GM10248 (cell line): ENCODE data around the gene CAMKK1.

ENCODE experiments used
- CTCF ChIA-PET: fragments of 300-600 bp; sonication (Branson Sonifier 250); formaldehyde crosslinking; extraction: SDS; loops from one replicate; lab custom pipeline; 2021; ENCODE audit warnings: antibody characterized with exemption; lab: Yijun Ruan, JAX
- POLR2A ChIA-PET: fragments of 350-650 bp; sonication (Branson Sonifier 250); formaldehyde crosslinking; extraction: SDS; loops from one replicate; lab custom pipeline; 2020; ENCODE audit warnings: antibody characterized with exemption; lab: Yijun Ruan, JAX
- DNase-seq: peaks from one replicate; pipeline ENCODE4 v3.0.0; 2012; ENCODE audit errors: extremely low spot score
- TF ChIP-seq, protein P1 (sequence below): IDR thresholded peaks from 2 replicates; pipeline ENCODE4 v1.5.1; 2012; ENCODE audit warnings: mild to moderate bottlenecking, low read depth; ENCODE audit errors: extremely low read depth, missing control alignments, control extremely low read depth

The CAMKK1 gene

DNA sequence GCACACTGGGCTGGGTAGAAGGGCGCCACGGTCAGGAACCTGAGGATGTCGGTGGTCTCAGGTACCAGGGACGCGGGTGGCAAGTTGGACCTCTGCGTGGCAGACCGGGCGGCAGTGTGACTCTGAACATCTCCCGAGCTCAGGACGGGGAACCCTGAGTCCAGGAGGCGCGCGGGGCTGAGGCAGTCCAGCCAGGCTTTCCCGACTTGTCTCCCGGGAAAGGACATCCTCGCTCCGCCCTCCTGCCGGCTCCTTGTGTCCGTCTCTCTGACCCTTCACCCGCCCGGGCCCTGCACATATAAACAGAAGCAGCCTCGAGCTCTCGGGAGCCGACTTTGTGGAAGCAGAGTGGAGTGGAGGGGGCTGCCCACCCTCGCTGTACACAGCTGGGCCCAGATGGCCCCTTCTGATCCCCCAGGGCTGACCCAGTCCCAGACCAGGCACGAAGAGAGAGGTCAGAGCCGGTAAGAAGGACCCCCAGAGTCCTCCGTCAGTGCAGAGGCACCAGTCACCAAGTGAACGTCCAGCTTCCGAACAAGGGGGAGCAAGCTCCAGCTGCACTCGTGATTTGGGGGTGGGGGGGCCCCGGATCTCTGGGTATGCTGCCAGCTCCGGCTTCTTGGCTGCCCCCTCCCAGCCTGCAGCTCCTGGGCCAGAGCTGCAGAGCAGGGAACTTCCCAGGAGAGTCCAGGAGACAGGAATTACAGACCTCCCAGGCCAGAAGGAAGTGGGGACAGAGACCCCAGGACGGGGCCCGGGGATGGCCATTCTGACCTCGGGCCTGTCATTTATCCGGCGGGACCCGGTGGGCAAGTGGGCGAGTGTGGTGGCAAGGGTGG, 31.9 kb upstream of the CAMKK1 start:
- DNase-seq: no peak
- TF ChIP-seq, protein P1, sequence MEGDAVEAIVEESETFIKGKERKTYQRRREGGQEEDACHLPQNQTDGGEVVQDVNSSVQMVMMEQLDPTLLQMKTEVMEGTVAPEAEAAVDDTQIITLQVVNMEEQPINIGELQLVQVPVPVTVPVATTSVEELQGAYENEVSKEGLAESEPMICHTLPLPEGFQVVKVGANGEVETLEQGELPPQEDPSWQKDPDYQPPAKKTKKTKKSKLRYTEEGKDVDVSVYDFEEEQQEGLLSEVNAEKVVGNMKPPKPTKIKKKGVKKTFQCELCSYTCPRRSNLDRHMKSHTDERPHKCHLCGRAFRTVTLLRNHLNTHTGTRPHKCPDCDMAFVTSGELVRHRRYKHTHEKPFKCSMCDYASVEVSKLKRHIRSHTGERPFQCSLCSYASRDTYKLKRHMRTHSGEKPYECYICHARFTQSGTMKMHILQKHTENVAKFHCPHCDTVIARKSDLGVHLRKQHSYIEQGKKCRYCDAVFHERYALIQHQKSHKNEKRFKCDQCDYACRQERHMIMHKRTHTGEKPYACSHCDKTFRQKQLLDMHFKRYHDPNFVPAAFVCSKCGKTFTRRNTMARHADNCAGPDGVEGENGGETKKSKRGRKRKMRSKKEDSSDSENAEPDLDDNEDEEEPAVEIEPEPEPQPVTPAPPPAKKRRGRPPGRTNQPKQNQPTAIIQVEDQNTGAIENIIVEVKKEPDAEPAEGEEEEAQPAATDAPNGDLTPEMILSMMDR: no peak
- CTCF ChIA-PET: interaction anchor here (1.0 to 6.8 kb wide), 2 partner anchors 10 to 11 kb away, joined by 3 to 50 read pairs; partner anchors contain the start of gene P2RX1
- POLR2A ChIA-PET: no interaction called here

DNA sequence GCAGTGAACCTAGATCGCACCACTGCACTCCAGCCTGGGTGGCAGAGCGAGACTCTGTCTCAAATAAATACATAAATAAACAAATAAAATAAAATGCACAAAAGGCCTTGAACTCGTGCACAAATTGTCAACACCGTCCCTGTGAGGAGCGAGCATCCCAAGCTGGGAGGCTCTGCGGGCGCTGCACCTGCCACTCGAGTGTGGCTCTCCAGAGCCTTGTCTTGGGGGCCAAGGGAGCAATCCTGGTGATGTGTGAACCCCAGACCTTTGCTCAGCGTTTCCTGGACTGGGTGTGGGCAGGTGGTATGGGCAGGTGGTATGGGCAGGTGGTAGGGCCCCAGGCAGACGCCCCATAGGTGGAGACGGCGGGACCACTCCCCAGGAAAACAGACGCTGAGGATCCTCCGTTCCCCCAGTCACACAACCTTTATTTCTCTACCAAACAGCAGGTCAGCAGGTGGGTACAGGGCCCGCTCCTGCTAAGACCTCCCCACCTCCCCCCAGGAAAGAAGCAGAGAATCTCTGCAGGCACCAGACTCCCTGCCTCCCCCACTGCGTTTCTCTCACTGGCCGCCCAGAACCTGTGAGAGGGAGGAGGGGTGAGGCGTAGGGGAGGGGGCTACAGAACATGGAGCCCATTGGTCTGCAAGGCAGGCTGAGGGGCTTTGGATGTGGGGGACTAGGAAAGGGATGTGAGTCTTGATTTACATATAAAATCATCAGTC, 30.8 kb upstream of the CAMKK1 start:
- ChIA-PET CTCF (interaction anchor here (1.0 to 6.8 kb wide), 3 partner anchors 10 to 80 kb away, joined by 3 to 50 read pairs (median 3); partner anchors contain the start of gene P2RX1), POLR2A (no interaction called here)
- TF ChIP-seq, protein P1: no peak
- no peak for DNase-seq

DNA sequence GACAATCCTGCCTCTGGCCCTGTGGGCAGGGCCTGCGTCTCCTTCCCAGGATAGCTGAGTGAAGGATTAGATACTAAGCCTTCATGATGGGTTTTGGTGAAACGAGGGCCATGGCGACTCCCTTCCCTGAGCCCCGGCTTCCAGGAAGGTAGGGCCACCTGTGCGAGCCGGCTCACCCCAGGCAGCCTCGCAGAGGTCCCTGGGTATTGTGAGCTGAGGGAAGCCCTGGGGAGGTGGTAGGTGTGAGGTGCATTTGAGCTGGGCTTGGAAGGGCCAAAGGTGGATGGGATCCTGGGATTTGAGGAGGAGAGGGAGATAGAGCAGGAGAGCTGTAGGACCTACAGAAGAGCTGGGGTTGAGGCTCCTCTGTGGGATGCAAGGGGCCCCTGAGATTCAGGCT, 29.9 kb upstream of the CAMKK1 start:
- POLR2A ChIA-PET: no interaction called here
- DNase-seq: no peak
- TF ChIP-seq, protein P1: no peak
- CTCF ChIA-PET: interaction anchor here (1.0 to 6.8 kb wide), 3 partner anchors 9 to 81 kb away, joined by 3 to 50 read pairs (median 3); partner anchors contain the start of gene P2RX1

DNA sequence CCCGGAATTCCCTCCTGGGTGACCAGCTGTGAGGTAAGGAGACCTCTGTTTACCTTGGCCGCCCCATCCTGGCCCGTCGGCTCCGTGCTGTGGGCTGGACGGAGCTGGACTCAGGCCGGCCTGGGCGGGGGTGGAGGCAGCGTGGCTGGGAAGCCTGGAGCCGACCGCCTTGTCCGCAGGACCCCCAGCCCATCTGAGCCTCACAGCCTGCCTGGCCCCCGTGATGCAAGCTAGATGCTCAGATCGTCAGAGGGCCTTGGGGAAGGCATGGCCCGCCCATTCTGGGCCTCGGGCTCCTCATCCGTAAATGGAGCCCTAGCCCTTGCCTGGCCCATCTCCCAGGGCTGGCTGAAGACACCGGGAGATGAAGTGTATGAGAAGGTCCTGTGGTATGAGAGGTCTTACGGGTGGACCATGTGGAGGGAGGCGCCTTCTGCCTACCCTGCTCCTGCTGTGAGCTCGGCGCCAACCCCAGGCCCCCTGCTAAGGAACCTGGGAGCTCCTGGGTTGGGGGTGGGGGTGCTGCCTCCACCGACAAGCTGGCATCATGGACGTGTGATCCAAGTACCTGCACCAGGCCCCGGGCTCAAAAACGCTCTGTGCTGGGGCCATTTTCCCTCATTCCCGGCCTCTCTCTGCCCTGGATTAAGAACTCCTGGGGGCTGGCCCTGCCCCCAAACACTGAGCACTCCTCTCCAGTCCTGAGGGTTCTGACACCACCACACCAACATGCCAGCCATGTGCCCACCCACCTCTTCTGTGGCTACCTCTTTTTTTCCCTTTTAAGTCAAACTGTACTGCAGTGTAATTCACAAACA, 28.9 kb upstream of the CAMKK1 start:
- ChIA-PET POLR2A (no interaction called here), CTCF (interaction anchor here (1.1 to 6.8 kb wide), 3 partner anchors 8 to 76 kb away, joined by 3 to 50 read pairs (median 7); partner anchors contain the start of genes NCBP3 and P2RX1)
- TF ChIP-seq, protein P1: no peak
- no peak for DNase-seq

DNA sequence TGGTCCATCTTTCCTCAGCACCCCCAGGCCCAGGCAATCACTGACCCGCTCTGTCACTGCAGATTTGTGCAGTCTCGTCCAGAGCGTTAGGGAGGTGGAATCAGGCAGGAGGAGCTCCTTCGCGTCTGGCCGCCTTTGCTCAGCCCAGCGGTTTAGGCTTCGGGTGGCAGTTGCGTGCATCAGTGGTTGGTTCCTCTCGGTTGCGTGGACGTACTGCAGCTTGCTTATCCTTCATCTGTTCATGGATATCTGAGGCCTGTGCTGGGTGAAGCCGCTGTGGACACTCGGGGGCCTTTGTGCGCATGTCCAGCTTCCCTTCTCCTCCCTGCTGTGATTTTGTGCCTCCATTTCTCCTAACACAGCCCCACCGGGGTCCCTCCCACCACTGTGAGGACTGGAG, 28.2 kb upstream of the CAMKK1 start:
- TF ChIP-seq, protein P1: no peak
- CTCF ChIA-PET: interaction anchor here (1.1 to 6.8 kb wide), 3 partner anchors 7 to 75 kb away, joined by 3 to 50 read pairs (median 7); partner anchors contain the start of genes NCBP3 and P2RX1
- POLR2A ChIA-PET: no interaction called here
- no peak for DNase-seq
